ENCODE data around the gene ARL2. TPM values are rescaled to one million over a fixed set of nuclear protein-coding genes. Genes with fewer than 3 reads are reported as not detected.

Gene ARL2
- total and polyA plus RNA-seq, 2 donors (not counting 1 experiment from before 2014, with no cell fraction given) = 99.2 to 138 TPM

- DNase-seq (ENCODE audit: low read depth in 2 of 2) = no peak
- peak overlapping the region; percentile 65 for H2AFZ ChIP-seq (ENCODE audit: low read length)
- no peak overlapping the region for H3K27ac ChIP-seq (ENCODE audit: insufficient read depth, low read length)
- H3K9me3 ChIP-seq (ENCODE audit: control insufficient read depth, insufficient read depth, low read depth, low read length) = no peaks in the 10 kb centered on the region
- no peaks in the 10 kb centered on the region for H3K79me2 ChIP-seq (ENCODE audit: control insufficient read depth, insufficient read depth, low read length)
- H3K9ac ChIP-seq (ENCODE audit: insufficient read depth, low read length) = no peak overlapping the region
- H3K4me2 ChIP-seq (ENCODE audit: extremely low read depth, insufficient read depth, low read length) = peak overlapping the region; percentile 30
- TF ChIP-seq EZH2 (IDR thresholded peaks at IDR 0.05; ENCODE audit: low read length, missing control alignments) (no peak), CTCF (conservative IDR thresholded peaks at IDR 0.05 in 1 of 2, IDR thresholded peaks at IDR 0.05 in 1 of 2; ENCODE audit: low read depth in 1 of 2, low read length in 2 of 2) (no peak)
- H3K27me3 ChIP-seq (ENCODE audit: control insufficient read depth, insufficient read depth, low read length) = no peaks in the 10 kb centered on the region
- peaks cover 5% of the 10 kb centered on the region for H3K4me1 ChIP-seq (ENCODE audit: control insufficient read depth, extremely low read depth, insufficient read depth, low read length)
- H3K36me3 ChIP-seq (ENCODE audit: control insufficient read depth, insufficient read depth, low read length) = no peaks in the 10 kb centered on the region
- no peaks in the 10 kb centered on the region for H4K20me1 ChIP-seq (ENCODE audit: control insufficient read depth, extremely low read depth, insufficient read depth, low read length)
- peak overlapping the region in 3 of 4 experiments; percentile 54 to 73 (median 65) for H3K4me3 ChIP-seq (replicated peaks in 1 of 4; ENCODE audit: control extremely low read depth in 1 of 4, insufficient read depth in 1 of 4, low read depth in 3 of 4, low read length in 4 of 4)
Measured at GRCh38 chr11:65026810-65027209, 12.8 kb downstream of the ARL2 start.

- no peak for TF ChIP-seq EZH2 (IDR thresholded peaks at IDR 0.05; ENCODE audit: low read length, missing control alignments)
- TF ChIP-seq CTCF (conservative IDR thresholded peaks at IDR 0.05 in 1 of 2, IDR thresholded peaks at IDR 0.05 in 1 of 2; ENCODE audit: low read depth in 1 of 2, low read length in 2 of 2) = peak; percentile 58 to 62
- peak; percentile 97 to 98 for DNase-seq (ENCODE audit: low read depth in 2 of 2)
Measured at GRCh38 chr11:65027213-65028067, 13.5 kb downstream of the ARL2 start, which contains the start of gene SNX15. SNX15 (plus strand) TSS chr11:65027439; CDS start chr11:65027538, 99 bp downstream.

GRCh38 chr11:65032216-65032615 lies 18.3 kb downstream of the ARL2 start:
- DNase-seq (ENCODE audit: low read depth in 2 of 2) = no peak
- Histone ChIP-seq H3K27me3 (ENCODE audit: control insufficient read depth, insufficient read depth, low read length) (no peaks in the 10 kb centered on the region), H4K20me1 (ENCODE audit: control insufficient read depth, extremely low read depth, insufficient read depth, low read length) (no peaks in the 10 kb centered on the region), H3K4me2 (ENCODE audit: extremely low read depth, insufficient read depth, low read length) (no peak overlapping the region), H3K79me2 (ENCODE audit: control insufficient read depth, insufficient read depth, low read length) (no peaks in the 10 kb centered on the region), H3K27ac (ENCODE audit: insufficient read depth, low read length) (no peak overlapping the region), H3K9ac (ENCODE audit: insufficient read depth, low read length) (no peak overlapping the region), H3K9me3 (ENCODE audit: control insufficient read depth, insufficient read depth, low read depth, low read length) (no peaks in the 10 kb centered on the region), H3K4me1 (ENCODE audit: control insufficient read depth, extremely low read depth, insufficient read depth, low read length) (peaks cover 5% of the 10 kb centered on the region), H3K4me3 (replicated peaks in 1 of 4; ENCODE audit: control extremely low read depth in 1 of 4, insufficient read depth in 1 of 4, low read depth in 3 of 4, low read length in 4 of 4) (no peak overlapping the region), H2AFZ (ENCODE audit: low read length) (no peak overlapping the region), H3K36me3 (ENCODE audit: control insufficient read depth, insufficient read depth, low read length) (peaks cover 2% of the 10 kb centered on the region)
- no peak for TF ChIP-seq CTCF (conservative IDR thresholded peaks at IDR 0.05 in 1 of 2, IDR thresholded peaks at IDR 0.05 in 1 of 2; ENCODE audit: low read depth in 1 of 2, low read length in 2 of 2)
- no peak for TF ChIP-seq EZH2 (IDR thresholded peaks at IDR 0.05; ENCODE audit: low read length, missing control alignments)

More at GRCh38 chr11:65027213-65028067, 13.5 kb downstream of the ARL2 start, which contains the start of gene SNX15:
- Histone ChIP-seq H2AFZ (ENCODE audit: low read length) (peak within 1 kb of the TSS; percentile 89), H3K27ac (ENCODE audit: insufficient read depth, low read length) (peak within 1 kb of the TSS; percentile 70), H3K4me3 (replicated peaks in 1 of 4; ENCODE audit: control extremely low read depth in 1 of 4, insufficient read depth in 1 of 4, low read depth in 3 of 4, low read length in 4 of 4) (peak within 1 kb of the TSS; percentile 65 to 76 (median 69)), H3K79me2 (ENCODE audit: control insufficient read depth, insufficient read depth, low read length) (no peaks in the 10 kb centered on the region), H4K20me1 (ENCODE audit: control insufficient read depth, extremely low read depth, insufficient read depth, low read length) (no peaks in the 10 kb centered on the region), H3K4me2 (ENCODE audit: extremely low read depth, insufficient read depth, low read length) (peak within 1 kb of the TSS; percentile 90), H3K4me1 (ENCODE audit: control insufficient read depth, extremely low read depth, insufficient read depth, low read length) (peaks cover 5% of the 10 kb centered on the region), H3K9me3 (ENCODE audit: control insufficient read depth, insufficient read depth, low read depth, low read length) (no peaks in the 10 kb centered on the region), H3K27me3 (ENCODE audit: control insufficient read depth, insufficient read depth, low read length) (no peaks in the 10 kb centered on the region), H3K9ac (ENCODE audit: insufficient read depth, low read length) (peak within 1 kb of the TSS; percentile 57), H3K36me3 (ENCODE audit: control insufficient read depth, insufficient read depth, low read length) (no peaks in the 10 kb centered on the region)
